Measurements from ENCODE around the gene A2ML1. TPM values are rescaled to one million over a fixed set of nuclear protein-coding genes. Genes with fewer than 3 reads are reported as not detected.
"Not testable (repeated sequence)": the region's sequence is repeated elsewhere in the genome, so short reads cannot be mapped to it uniquely, and the experiment has no call there.

Gene A2ML1
- total and polyA plus RNA-seq, 3 donors from 2014 or later: 20.0 to 81.1 (median 47.6) TPM

- intact Hi-C loops (cut with DNase I; ENCODE audit: low total_unique reads): no loop called here
- WGBS, 2 donors: 80 to 82% methylated on average over 5 of the region's 5 CpGs
- Histone ChIP-seq H3K27ac (no peak overlapping the region), H3K4me1 (no peaks in the 10 kb centered on the region), H3K9me3 (no peaks in the 10 kb centered on the region), H3K27me3 (no peaks in the 10 kb centered on the region), H3K4me3 (no peak overlapping the region), H3K36me3 (ENCODE audit: low read depth, missing control alignments) (no peaks in the 10 kb centered on the region)
- DNase-seq: no peak
- TF ChIP-seq CTCF (IDR thresholded peaks at IDR 0.05) (no peak), POLR2A (IDR thresholded peaks at IDR 0.05) (no peak)
Observed at GRCh38 chr12:8796831-8797626, 25.4 kb upstream of the A2ML1 start.

GRCh38 chr12:8801213-8801612 is 21.2 kb upstream of the A2ML1 start:
- H3K4me1 ChIP-seq; H3K27ac ChIP-seq; H3K27me3 ChIP-seq; H3K9me3 ChIP-seq; DNase-seq; H3K36me3 ChIP-seq (ENCODE audit: low read depth, missing control alignments); H3K4me3 ChIP-seq; intact Hi-C loops (cut with DNase I; ENCODE audit: low total_unique reads): not testable (repeated sequence)
- 84 to 91% methylated on average over 3 of the region's 3 CpGs for WGBS, 2 donors

GRCh38 chr12:8804833-8805232 is 17.6 kb upstream of the A2ML1 start:
- H3K9me3 ChIP-seq; H3K27me3 ChIP-seq; H3K36me3 ChIP-seq (ENCODE audit: low read depth, missing control alignments); intact Hi-C loops (cut with DNase I; ENCODE audit: low total_unique reads); H3K27ac ChIP-seq; H3K4me1 ChIP-seq; H3K4me3 ChIP-seq; DNase-seq: not testable (repeated sequence)
- 86 to 90% methylated on average over 3 of the region's 3 CpGs for WGBS, 2 donors

- intact Hi-C loops (cut with DNase I; ENCODE audit: low total_unique reads); H3K36me3 ChIP-seq (ENCODE audit: low read depth, missing control alignments); H3K4me3 ChIP-seq; H3K27me3 ChIP-seq; H3K9me3 ChIP-seq; H3K27ac ChIP-seq; DNase-seq; H3K4me1 ChIP-seq: not testable (repeated sequence)
- WGBS, 2 donors: 88% methylated on average over 11 of the region's 11 CpGs
Observed at GRCh38 chr12:8805487-8805886, 16.9 kb upstream of the A2ML1 start.

GRCh38 chr12:8807084-8807483 is 15.3 kb upstream of the A2ML1 start:
- intact Hi-C loops (cut with DNase I; ENCODE audit: low total_unique reads); H3K4me1 ChIP-seq; DNase-seq; H3K4me3 ChIP-seq; H3K9me3 ChIP-seq; H3K27me3 ChIP-seq; H3K36me3 ChIP-seq (ENCODE audit: low read depth, missing control alignments); H3K27ac ChIP-seq: not testable (repeated sequence)
- 81 to 82% methylated on average over 11 of the region's 11 CpGs for WGBS, 2 donors

GRCh38 chr12:8810112-8810511 is 12.3 kb upstream of the A2ML1 start:
- H3K9me3 ChIP-seq; H3K4me1 ChIP-seq; DNase-seq; H3K27ac ChIP-seq; intact Hi-C loops (cut with DNase I; ENCODE audit: low total_unique reads); H3K36me3 ChIP-seq (ENCODE audit: low read depth, missing control alignments); H3K27me3 ChIP-seq; H3K4me3 ChIP-seq: not testable (repeated sequence)
- WGBS, 2 donors: 81 to 88% methylated on average over 7 of the region's 7 CpGs

- Histone ChIP-seq H3K27me3 (no peaks in the 10 kb centered on the region), H3K4me3 (no peak overlapping the region), H3K27ac (no peak overlapping the region), H3K9me3 (no peaks in the 10 kb centered on the region), H3K36me3 (ENCODE audit: low read depth, missing control alignments) (no peaks in the 10 kb centered on the region), H3K4me1 (no peaks in the 10 kb centered on the region)
- no peak for DNase-seq
- intact Hi-C loops (cut with DNase I; ENCODE audit: low total_unique reads): no loop called here
- 72 to 81% methylated on average over 5 of the region's 5 CpGs for WGBS, 2 donors
- TF ChIP-seq POLR2A (IDR thresholded peaks at IDR 0.05): no peak
- no peak for TF ChIP-seq CTCF (IDR thresholded peaks at IDR 0.05)
Observed at GRCh38 chr12:8813572-8814357, 8.7 kb upstream of the A2ML1 start.
